DMS153 treated with DMSO at 0.1 percent for 48 hours (cell line): Measurements from ENCODE around the gene P2RY8.
"Not testable (repeated sequence)": the region's sequence is repeated elsewhere in the genome, so short reads cannot be mapped to it uniquely, and the experiment has no call there.

Source experiments
- DNase-seq: peaks from one replicate; lab custom pipeline; 2025; ENCODE audit not compliant: unreplicated experiment; lab: John Stamatoyannopoulos, UW

Gene P2RY8

GRCh38 chrX:1537031-1537715 lies at the start of gene P2RY8:
Gene P2RY8, minus strand, starts transcription at chrX:1537185. Its CDS starts 70,627 bp downstream, at chrX:1466558.
- DNase-seq, result no peak

- no peak for DNase-seq
Measured at GRCh38 chrX:1584237-1585011, 47.4 kb upstream of the P2RY8 start.

- no peak for DNase-seq
Measured at GRCh38 chrX:1582686-1583437, 45.9 kb upstream of the P2RY8 start.

- DNase-seq, result no peak
Measured at GRCh38 chrX:1581132-1581531, 44.1 kb upstream of the P2RY8 start.

GRCh38 chrX:1578511-1579173 lies 41.7 kb upstream of the P2RY8 start:
- DNase-seq, result no peak

- no peak for DNase-seq
Measured at GRCh38 chrX:1577845-1578244, 40.9 kb upstream of the P2RY8 start.

- no peak for DNase-seq
Measured at GRCh38 chrX:1576201-1576992, 39.4 kb upstream of the P2RY8 start.

GRCh38 chrX:1574181-1574580 lies 37.2 kb upstream of the P2RY8 start:
- DNase-seq, result not testable (repeated sequence)

- no peak for DNase-seq
Measured at GRCh38 chrX:1564750-1565683, 28.0 kb upstream of the P2RY8 start.

GRCh38 chrX:1564077-1564476 lies 27.1 kb upstream of the P2RY8 start:
- DNase-seq, result not testable (repeated sequence)

GRCh38 chrX:1561164-1561563 lies 24.2 kb upstream of the P2RY8 start:
- no peak for DNase-seq

GRCh38 chrX:1558761-1559468 lies 21.9 kb upstream of the P2RY8 start:
- DNase-seq, result no peak

GRCh38 chrX:1557442-1557841 lies 20.5 kb upstream of the P2RY8 start:
- not testable (repeated sequence) for DNase-seq

- DNase-seq, result no peak
Measured at GRCh38 chrX:1555370-1555769, 18.4 kb upstream of the P2RY8 start.

GRCh38 chrX:1554469-1555210 lies 17.7 kb upstream of the P2RY8 start:
- DNase-seq, result no peak

- DNase-seq, result no peak
Measured at GRCh38 chrX:1551959-1552546, 15.1 kb upstream of the P2RY8 start.

- DNase-seq, result no peak
Measured at GRCh38 chrX:1546691-1547251, 9.8 kb upstream of the P2RY8 start.
